NCI-H2029 treated with DMSO at 0.1 percent for 48 hours (cell line): ENCODE results near the gene ZNF639.
"Not testable (repeated sequence)": the region's sequence is repeated elsewhere in the genome, so short reads cannot be mapped to it uniquely, and the experiment has no call there.

Experiments
- DNase-seq: peaks from one replicate; lab custom pipeline; 2025; lab: John Stamatoyannopoulos, UW

Gene ZNF639

GRCh38 chr3:179322286-179323196 is at the start of gene ZNF639:
Gene ZNF639, plus strand, starts transcription at chr3:179323031. Its CDS starts 5,263 bp downstream, at chr3:179328294.
- DNase-seq = peak; percentile 39

DNA sequence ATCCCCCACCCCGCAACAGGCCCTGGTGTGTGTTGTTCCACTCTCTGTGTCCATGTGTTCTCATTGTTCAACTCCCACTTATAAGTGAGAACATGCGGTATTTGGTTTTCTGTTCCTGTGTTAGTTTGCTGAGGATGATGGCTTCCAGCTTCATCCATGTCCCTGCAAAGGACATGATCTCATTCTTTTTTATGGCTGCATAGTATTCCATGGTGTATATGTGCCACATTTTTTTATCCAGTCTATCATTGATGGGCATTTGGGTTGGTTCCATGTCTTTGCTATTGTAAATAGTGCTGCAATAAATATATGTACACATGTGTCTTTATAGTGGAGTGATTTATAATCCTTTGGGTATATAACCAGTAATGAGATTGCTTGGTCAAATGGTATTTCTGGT is 48.4 kb upstream of the ZNF639 start:
- DNase-seq = not testable (repeated sequence)

GRCh38 chr3:179276001-179276400 is 46.8 kb upstream of the ZNF639 start:
- no peak for DNase-seq

DNA sequence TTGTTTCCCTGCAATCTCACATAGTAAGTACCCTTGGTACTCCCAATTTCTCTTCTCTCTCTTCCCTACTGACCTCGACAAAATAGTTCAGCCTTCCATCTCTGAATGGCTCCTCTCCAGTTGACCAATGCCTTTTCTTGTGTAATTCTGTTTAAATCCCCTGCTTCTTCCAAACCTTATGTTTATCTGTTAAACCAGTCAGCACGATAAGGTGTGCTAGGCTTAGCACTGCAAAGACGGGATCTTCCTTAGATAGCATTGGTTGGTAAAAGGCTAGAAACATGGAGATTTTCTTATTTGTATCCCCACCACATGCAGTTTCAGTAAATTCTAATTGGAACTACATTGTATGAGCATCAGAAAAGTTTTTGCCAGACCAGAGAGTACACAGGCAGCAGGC is 46.1 kb upstream of the ZNF639 start:
- no peak for DNase-seq

DNA sequence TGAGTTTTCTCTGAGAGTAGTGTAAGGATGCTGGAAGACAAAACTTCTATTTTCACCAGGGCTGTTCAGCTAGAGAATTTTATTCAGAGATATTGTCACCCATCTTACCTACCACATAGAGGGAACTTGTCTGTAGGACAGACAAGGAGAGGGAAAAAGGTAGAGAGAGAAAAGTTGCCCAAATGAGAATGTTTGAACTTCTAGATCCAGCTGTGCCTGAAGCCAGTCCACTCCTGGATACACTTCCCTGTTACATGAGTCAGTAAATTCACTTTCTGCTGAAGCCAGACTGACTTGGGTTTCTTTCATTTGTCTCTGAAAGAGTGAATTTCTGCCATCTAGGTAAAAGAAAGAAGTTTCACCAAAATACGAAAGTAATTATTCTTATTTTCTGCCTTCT is 44.7 kb upstream of the ZNF639 start:
- DNase-seq = no peak

DNA sequence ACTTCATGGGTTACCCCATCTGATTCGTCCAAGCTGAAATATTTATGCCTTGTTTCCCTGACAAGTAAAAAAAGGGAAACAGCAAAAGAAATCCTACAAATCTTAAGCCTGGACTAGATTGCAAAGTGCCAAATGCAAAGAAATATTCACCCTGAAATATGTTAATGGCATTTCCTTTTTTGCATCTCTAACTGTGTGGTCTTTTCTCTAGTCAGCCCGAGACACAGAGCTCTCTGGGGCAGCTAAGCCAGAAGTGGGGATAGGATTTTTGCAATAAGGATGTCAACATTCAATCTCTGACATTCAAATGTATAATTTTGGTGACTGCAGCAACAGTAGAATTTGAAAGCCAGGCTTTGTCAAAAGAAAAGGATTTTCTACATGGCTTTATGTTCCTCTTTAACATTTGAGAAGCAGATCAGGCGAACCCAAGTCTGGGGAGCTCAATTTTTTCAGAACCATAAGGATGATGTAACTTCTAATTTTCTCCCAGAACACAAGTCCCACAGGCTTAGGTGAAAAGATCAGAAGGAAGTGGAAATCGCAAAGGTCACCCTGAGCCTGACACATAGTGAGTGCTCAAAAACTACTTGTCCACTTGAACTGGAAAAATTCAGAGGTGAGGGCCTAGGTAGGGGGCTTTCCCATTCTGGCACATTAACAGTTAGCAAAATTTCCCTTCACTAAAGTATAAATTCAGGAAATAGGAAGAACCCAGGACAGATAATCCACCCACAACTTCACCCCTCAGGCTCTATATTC is 43.7 kb upstream of the ZNF639 start:
- DNase-seq = no peak

- DNase-seq = no peak
Measured at GRCh38 chr3:179279837-179280236, 43.0 kb upstream of the ZNF639 start.

DNA sequence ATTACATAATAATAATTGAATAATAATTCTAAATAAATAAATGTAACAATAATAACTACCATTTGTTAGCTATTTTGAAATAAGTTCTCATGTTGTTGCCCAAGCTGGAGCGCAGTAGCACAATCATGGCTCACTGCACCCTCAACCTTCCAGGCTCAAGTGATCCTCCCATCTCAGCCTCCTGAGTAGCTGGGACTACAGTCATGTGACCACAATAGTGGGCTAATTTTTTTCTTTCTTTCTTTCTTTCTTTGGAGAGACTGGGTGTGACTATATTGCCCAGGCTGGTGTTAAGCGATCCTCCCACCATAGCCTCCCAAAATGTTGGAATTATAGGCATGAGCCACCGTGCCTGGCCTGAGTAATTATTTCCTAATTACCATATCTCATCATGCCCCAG is 41.0 kb upstream of the ZNF639 start:
- DNase-seq = no peak

DNA sequence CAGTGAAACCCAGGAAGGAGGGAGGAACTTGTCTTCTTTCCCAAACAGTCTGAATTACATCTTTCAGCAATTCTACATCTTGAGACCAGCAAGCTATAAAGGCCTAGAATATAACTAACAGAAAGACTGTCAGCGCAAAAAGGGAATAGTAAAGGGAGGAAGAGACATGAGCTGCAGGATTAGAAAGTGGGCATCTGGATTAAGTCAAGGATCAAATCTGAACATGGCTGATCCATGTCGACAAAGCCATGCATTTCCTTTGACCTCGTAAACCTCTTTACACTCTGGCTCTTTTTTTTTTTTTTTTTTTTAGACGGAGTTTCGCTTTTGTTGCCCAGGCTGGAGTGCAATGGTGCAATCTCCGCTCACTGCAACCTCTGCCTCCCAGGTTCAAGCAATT is 36.5 kb upstream of the ZNF639 start:
- DNase-seq = no peak

GRCh38 chr3:179288845-179289244 is 34.0 kb upstream of the ZNF639 start:
- no peak for DNase-seq

GRCh38 chr3:179289295-179289694 is 33.5 kb upstream of the ZNF639 start:
- DNase-seq = no peak

GRCh38 chr3:179292450-179292849 is 30.4 kb upstream of the ZNF639 start:
- DNase-seq = no peak

DNA sequence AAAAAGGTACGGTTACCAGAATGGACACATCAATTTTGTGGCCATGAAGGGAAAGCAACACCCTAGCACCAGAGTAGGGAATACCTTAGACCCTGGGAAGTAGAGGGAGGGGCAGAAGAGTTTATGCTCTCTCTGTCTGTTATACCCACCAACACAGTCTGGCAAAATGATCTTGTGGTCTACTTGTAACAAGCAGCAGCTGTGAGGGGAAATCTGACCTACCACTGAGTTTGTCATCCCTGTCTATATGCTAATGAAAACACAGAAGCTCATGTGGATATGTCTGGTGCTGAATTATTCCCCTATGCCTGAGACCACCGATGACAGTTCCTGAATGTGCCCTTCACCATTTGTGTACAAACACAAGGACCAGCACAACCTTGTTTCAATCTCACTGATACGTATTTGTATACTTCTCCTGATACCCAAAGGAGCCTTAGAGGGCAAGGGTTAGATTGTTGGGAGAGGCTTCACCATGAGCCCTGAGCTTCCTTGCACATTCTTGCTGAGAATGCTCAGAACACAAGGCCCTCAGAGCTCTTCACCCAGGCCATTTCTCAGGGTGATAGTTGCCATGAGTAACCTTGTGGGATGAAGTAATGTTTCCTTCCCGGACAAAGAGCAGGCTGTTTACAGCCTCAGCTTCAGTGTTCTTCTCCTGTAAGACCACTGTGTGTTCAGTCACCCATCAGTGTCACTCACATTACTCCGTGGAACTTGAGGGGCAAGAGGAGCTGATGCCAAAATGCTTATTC is 24.7 kb upstream of the ZNF639 start:
- no peak for DNase-seq

- no peak for DNase-seq
Measured at GRCh38 chr3:179299316-179299715, 23.5 kb upstream of the ZNF639 start.

DNA sequence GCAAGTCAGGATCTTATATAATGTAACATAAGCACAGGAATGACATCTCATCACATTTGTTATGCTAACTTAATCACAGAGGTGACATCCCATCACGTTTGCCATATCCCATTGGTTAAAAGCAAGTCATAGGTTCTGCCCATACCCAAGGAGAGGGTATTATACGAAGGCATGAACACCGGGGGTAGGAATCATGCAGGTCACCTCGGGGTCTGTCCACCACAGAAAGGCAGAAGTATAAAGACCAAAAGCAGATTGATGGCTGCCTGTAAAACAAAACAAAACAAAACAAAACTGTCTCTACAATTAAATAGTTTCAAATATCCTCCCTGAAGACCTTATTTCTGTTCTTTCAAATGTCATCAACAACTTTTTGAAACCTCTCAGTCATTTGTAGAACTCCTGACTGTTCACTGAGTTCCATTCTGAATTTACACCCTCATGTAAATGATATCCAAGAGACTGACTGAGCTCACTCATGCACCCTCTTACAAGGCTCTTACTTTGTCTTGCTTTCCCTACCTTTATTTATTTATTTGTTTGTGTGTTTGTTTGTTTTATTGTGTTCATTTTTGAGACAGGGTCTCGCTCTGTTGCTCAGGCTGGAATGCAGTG is 22.7 kb upstream of the ZNF639 start:
- DNase-seq = no peak

- DNase-seq = no peak
Measured at GRCh38 chr3:179301645-179302044, 21.2 kb upstream of the ZNF639 start.

GRCh38 chr3:179302111-179302510 is 20.7 kb upstream of the ZNF639 start:
- no peak for DNase-seq

GRCh38 chr3:179304605-179305004 is 18.2 kb upstream of the ZNF639 start:
- DNase-seq = no peak

DNA sequence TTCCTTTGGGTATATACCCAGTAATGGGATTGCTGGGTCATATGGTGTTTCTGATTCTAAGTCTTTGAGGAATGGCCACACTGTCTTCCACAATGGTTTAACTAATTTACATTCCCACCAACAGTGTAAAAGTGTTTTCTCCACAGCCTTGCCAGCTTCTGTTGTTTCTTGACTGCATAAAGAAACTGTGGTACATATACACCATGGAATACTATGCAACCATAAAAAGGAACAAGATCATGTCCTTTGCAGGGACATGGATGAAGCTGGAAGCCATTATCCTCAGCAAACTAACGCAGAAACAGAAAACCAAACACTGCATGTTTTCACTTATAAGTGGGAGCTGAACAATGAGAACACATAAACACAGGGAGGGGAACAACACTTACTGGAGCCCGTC is 15.5 kb upstream of the ZNF639 start:
- not testable (repeated sequence) for DNase-seq

GRCh38 chr3:179308001-179308400 is 14.8 kb upstream of the ZNF639 start:
- no peak for DNase-seq

GRCh38 chr3:179309225-179310078 is 13.4 kb upstream of the ZNF639 start:
- no peak for DNase-seq
